HCT116 (cell line): ENCODE measurements around the gene ATL1. TPM values are rescaled to one million over a fixed set of nuclear protein-coding genes. Genes with fewer than 3 reads are reported as not detected.

ENCODE experiments used
- ATAC-seq: fragments of 200-7000 bp; cut with Tn5 transposase; 2 replicates; pipeline ENCODE4 v1.9.1; 2020; ENCODE audit warnings: mild to moderate bottlenecking, moderate library complexity
- BruUV-seq: library from RNA; stranded (reverse); fragments of 400-500 nt; replicated peaks from 2 replicates; lab custom pipeline; 2021; lab: Mats Ljungman, UMichigan
- CTCF ChIA-PET: fragments of 300-600 bp; sonication (Branson Sonifier 250); formaldehyde crosslinking; loops from one replicate; lab custom pipeline; 2021; ENCODE audit warnings: antibody characterized with exemption; lab: Charles Lee
- POLR2A ChIA-PET: fragments of 300-600, 350-600 bp; sonication (Branson Sonifier 250); formaldehyde crosslinking; loops from one replicate; lab custom pipeline; 2021; ENCODE audit warnings: antibody characterized with exemption; lab: Charles Lee
- RAD21 ChIA-PET, 2 experiments: fragments of 300-600 bp; sonication (Branson Sonifier 250); formaldehyde crosslinking; loops; one replicate each; lab custom pipeline; 2023; ENCODE audit warnings: low total read pairs in 2 of 2; ENCODE audit not compliant: uncharacterized antibody in 2 of 2, unreplicated experiment in 2 of 2, low non-redundant PET in 1 of 2; lab: Charles Lee
- DNase-seq: peaks from one replicate; pipeline ENCODE4 v3.0.0-alpha.2; 2010; ENCODE audit warnings: low read depth, low spot score
- H2AFZ ChIP-seq: fragments of 200-600 bp; shearing (Covaris generic), sonication (generic); 2 replicates; pipeline ENCODE4 v1.6.1; 2017; ENCODE audit warnings: low read depth, mixed run types, mixed read lengths, antibody characterized with exemption, low read length; ENCODE audit not compliant: poor library complexity, severe bottlenecking
- H3K27ac ChIP-seq: 2 replicates; pipeline ENCODE4 v1.5.1; 2012; ENCODE audit warnings: low read depth, low read length
- H3K27me3 ChIP-seq: fragments of 200-600 bp; sonication (generic); 2 replicates; pipeline ENCODE4 v1.6.1; 2016; ENCODE audit warnings: mixed run types, low read length, mixed read lengths; ENCODE audit not compliant: insufficient read depth
- H3K36me3 ChIP-seq, 2 experiments: fragments of 200-500 bp in 1 of 2; fragments of 200-600 bp in 1 of 2; sonication (Bioruptor generic) in 1 of 2; sonication (generic) in 1 of 2; 2 replicates each; pipeline versions ENCODE4 v1.5.1 to v1.6.1; 2014 to 2016; ENCODE audit warnings: low read length in 2 of 2, inconsistent platforms in 1 of 2, mixed read lengths in 1 of 2, mixed run types in 1 of 2; ENCODE audit not compliant: insufficient read depth in 2 of 2, control insufficient read depth in 1 of 2
- H3K4me1 ChIP-seq, 2 experiments: fragments of 200-600 bp in 1 of 2; sonication (generic) in 1 of 2; 2 replicates each; pipeline versions ENCODE4 v1.5.1 to v1.6.1; 2012 to 2017; ENCODE audit warnings: low read length in 2 of 2, inconsistent platforms in 1 of 2, mild to moderate bottlenecking in 1 of 2, mixed read lengths in 1 of 2, mixed run types in 1 of 2, moderate library complexity in 1 of 2; ENCODE audit not compliant: insufficient read depth in 2 of 2, control insufficient read depth in 1 of 2
- H3K4me2 ChIP-seq: fragments of 200-600 bp; sonication (generic); 2 replicates; pipeline ENCODE4 v1.6.1; 2017; ENCODE audit warnings: mixed run types, low read length, mixed read lengths
- H3K4me3 ChIP-seq, 2 experiments: fragments of 200-600 bp in 1 of 2; sonication (generic) in 1 of 2; replicated peaks in 1 of 2; 2 replicates each; pipeline ENCODE4 v1.5.1; 2011 to 2016; ENCODE audit warnings: low read length in 2 of 2, control low read depth in 1 of 2, low read depth in 1 of 2, mild to moderate bottlenecking in 1 of 2, mixed read lengths in 1 of 2, mixed run types in 1 of 2
- H3K79me2 ChIP-seq: fragments of 200-600 bp; sonication (generic); 2 replicates; pipeline ENCODE4 v1.6.1; 2017; ENCODE audit warnings: mild to moderate bottlenecking, mixed run types, low read length, moderate library complexity, mixed read lengths; ENCODE audit not compliant: insufficient read depth
- H3K9ac ChIP-seq: fragments of 200-600 bp; sonication (generic); 2 replicates; pipeline ENCODE4 v1.6.1; 2016; ENCODE audit warnings: low read length, mixed read lengths
- H3K9me2 ChIP-seq: fragments of 200-600 bp; sonication (generic), shearing (Covaris generic); 2 replicates; pipeline ENCODE4 v1.6.1; 2017; ENCODE audit warnings: mixed run types, mild to moderate bottlenecking, moderate library complexity; ENCODE audit not compliant: insufficient read depth
- H3K9me3 ChIP-seq, 2 experiments: fragments of 200-500 bp in 1 of 2; fragments of 200-600 bp in 1 of 2; sonication (Bioruptor generic) in 1 of 2; sonication (generic) in 1 of 2; 2 replicates each; pipeline ENCODE4 v1.6.1; 2014 to 2017; ENCODE audit warnings: low read length in 2 of 2, mixed read lengths in 2 of 2, inconsistent platforms in 1 of 2, low read depth in 1 of 2, mild to moderate bottlenecking in 1 of 2, mixed run types in 1 of 2, moderate library complexity in 1 of 2; ENCODE audit not compliant: control insufficient read depth in 1 of 2, insufficient read depth in 1 of 2
- H4K20me1 ChIP-seq: fragments of 200-600 bp; sonication (generic), shearing (Covaris generic); 2 replicates; pipeline ENCODE4 v1.6.1; 2017; ENCODE audit warnings: mixed run types, mild to moderate bottlenecking, moderate library complexity; ENCODE audit not compliant: insufficient read depth
- CEBPB ChIP-seq: IDR thresholded peaks from 2 replicates; pipeline ENCODE4 v1.6.1; 2012; ENCODE audit warnings: low read depth
- ELF1 ChIP-seq: IDR thresholded peaks from 2 replicates; pipeline ENCODE4 v1.6.1; 2012; ENCODE audit warnings: low read depth, borderline replicate concordance
- POLR2A ChIP-seq: IDR thresholded peaks from 2 replicates; pipeline ENCODE4 v1.7.0; 2011; ENCODE audit warnings: borderline replicate concordance; ENCODE audit not compliant: insufficient read depth, insufficient read length; ENCODE audit errors: extremely low read depth
- RAD21 ChIP-seq: IDR thresholded peaks from 2 replicates; pipeline ENCODE4 v1.6.1; 2012; ENCODE audit warnings: low read depth, mild to moderate bottlenecking
- REST ChIP-seq: IDR thresholded peaks from 2 replicates; pipeline ENCODE4 v1.6.1; 2012; ENCODE audit warnings: low read depth
- SRF ChIP-seq: IDR thresholded peaks from 2 replicates; pipeline ENCODE4 v1.6.1; 2012; ENCODE audit warnings: low read depth
- YY1 ChIP-seq: IDR thresholded peaks from 2 replicates; pipeline ENCODE4 v1.6.1; 2011; ENCODE audit warnings: low read length, low read depth, moderate library complexity, mild to moderate bottlenecking; ENCODE audit not compliant: insufficient replicate concordance; ENCODE audit errors: extremely low read depth
- ZFX ChIP-seq: fragments of 450-650 bp; IDR thresholded peaks from 2 replicates; pipeline ENCODE4 v1.6.1; 2017
- intact Hi-C: fragments of 100-400 bp; cut with micrococcal nuclease; formaldehyde crosslinking; loops from 2 replicates; pipeline ENCODE4 v1.10.0; 2022
- total RNA-seq: library from RNA; stranded (reverse); gene quantifications from one replicate; pipeline ENCODE4 v1.2.1, GENCODE V29; 2021; ENCODE audit not compliant: unreplicated experiment

The ATL1 gene
- total RNA-seq, 1 experiment from 2014 or later: 1.4 TPM

GRCh38 chr14:50512463-50512862 lies 47.5 kb upstream of the ATL1 start:
- intact Hi-C loops: no loop called here
- TF ChIP-seq CEBPB (no peak), ELF1 (no peak), ZFX (no peak), SRF (no peak), POLR2A (no peak), RAD21 (no peak), REST (no peak), YY1 (no peak)
- H4K20me1 ChIP-seq: no peaks in the 10 kb centered on the region
- no peak overlapping the region for H3K4me2 ChIP-seq
- H3K36me3 ChIP-seq: 0 out of 4 replicates have a peak, but pooled peaks cover 0 to 3% of the 10 kb centered on the region in 2 experiments
- no TSS peak for BruUV-seq
- no peak overlapping the region for H3K4me3 ChIP-seq
- no peaks in the 10 kb centered on the region for H3K9me3 ChIP-seq
- H3K79me2 ChIP-seq: peaks cover 83% of the 10 kb centered on the region
- ChIA-PET POLR2A (no interaction called here), RAD21 (no interaction called here), CTCF (no interaction called here)
- no peaks in the 10 kb centered on the region for H3K27me3 ChIP-seq
- DNase-seq: no peak
- H3K9me2 ChIP-seq: no peaks in the 10 kb centered on the region
- H2AFZ ChIP-seq: no peak overlapping the region
- no peak overlapping the region for H3K9ac ChIP-seq
- peaks cover under 1 to 3% of the 10 kb centered on the region in 2 experiments; a peak in 3 of 4 replicates for H3K4me1 ChIP-seq
- no peak overlapping the region for H3K27ac ChIP-seq
- ATAC-seq: no peak
